Loucy (cell line): ENCODE measurements around the gene SEL1L3.
A peak's percentile ranks its signal among the peaks of the same experiment; 100 is the strongest.

Source experiments
- H2AFZ ChIP-seq: fragments of 200-600 bp; sonication (generic); 2 replicates; pipeline ENCODE4 v1.6.0; 2016; ENCODE audit warnings: antibody characterized with exemption, mild to moderate bottlenecking, low read length, moderate library complexity
- H3F3A ChIP-seq: fragments of 200-600 bp; 2 replicates; pipeline ENCODE4 v1.6.0; 2016; ENCODE audit warnings: antibody characterized with exemption, low read depth, mild to moderate bottlenecking
- H3K27me3 ChIP-seq: fragments of 200-600 bp; sonication (generic); 2 replicates; pipeline ENCODE4 v1.6.1; 2014; ENCODE audit warnings: low read length, mild to moderate bottlenecking; ENCODE audit not compliant: insufficient read depth, poor library complexity, severe bottlenecking
- H3K36me3 ChIP-seq: fragments of 200-600 bp; sonication (generic); 2 replicates; pipeline ENCODE4 v1.6.1; 2016; ENCODE audit warnings: low read length; ENCODE audit not compliant: insufficient read depth
- H3K4me1 ChIP-seq: fragments of 200-600 bp; sonication (generic); 2 replicates; pipeline ENCODE4 v1.5.1; 2014; ENCODE audit warnings: low read length, mild to moderate bottlenecking; ENCODE audit not compliant: insufficient read depth, poor library complexity, severe bottlenecking
- H3K4me2 ChIP-seq: fragments of 200-600 bp; sonication (generic); 2 replicates; pipeline ENCODE4 v1.6.0; 2014; ENCODE audit warnings: antibody characterized with exemption, low read length, low read depth, mild to moderate bottlenecking; ENCODE audit not compliant: poor library complexity, severe bottlenecking
- H3K4me3 ChIP-seq: fragments of 200-600 bp; sonication (generic); 2 replicates; pipeline ENCODE4 v1.5.1; 2014; ENCODE audit warnings: low read length, mild to moderate bottlenecking, mixed read lengths; ENCODE audit not compliant: poor library complexity, severe bottlenecking
- H3K79me2 ChIP-seq: fragments of 200-600 bp; sonication (generic); 2 replicates; pipeline ENCODE4 v1.6.1; 2014; ENCODE audit warnings: low read length; ENCODE audit not compliant: insufficient read depth
- H3K9ac ChIP-seq: fragments of 200-600 bp; sonication (generic); 2 replicates; pipeline ENCODE4 v1.6.0; 2014; ENCODE audit warnings: mild to moderate bottlenecking, low read depth, low read length, moderate library complexity; ENCODE audit not compliant: poor library complexity, severe bottlenecking
- H3K9me2 ChIP-seq: fragments of 200-600 bp; sonication (generic); replicated peaks from 2 replicates; pipeline ENCODE4 v1.6.1; 2016; ENCODE audit warnings: low read depth, low read length, mixed read lengths
- H3K9me3 ChIP-seq: fragments of 200-600 bp; sonication (generic); 2 replicates; pipeline ENCODE4 v1.6.1; 2014; ENCODE audit warnings: mild to moderate bottlenecking, antibody characterized with exemption, low read length, low read depth; ENCODE audit not compliant: insufficient read depth
- H4K20me1 ChIP-seq: fragments of 200-600 bp; sonication (generic); 2 replicates; pipeline ENCODE4 v1.6.0; 2014; ENCODE audit warnings: antibody characterized with exemption, low read length, mild to moderate bottlenecking; ENCODE audit not compliant: insufficient read depth, poor library complexity, severe bottlenecking
- CTCF ChIP-seq: fragments of 200-600 bp; sonication (generic); conservative IDR thresholded peaks from 2 replicates; pipeline ENCODE4 v1.5.1; 2014; ENCODE audit warnings: mild to moderate bottlenecking, antibody characterized with exemption, low read length
- EZH2phosphoT487 ChIP-seq: fragments of 200-600 bp; IDR thresholded peaks from 2 replicates; pipeline ENCODE4 v1.6.1; 2018; ENCODE audit warnings: antibody characterized with exemption, mild to moderate bottlenecking, moderate library complexity, borderline replicate concordance

SEL1L3 gene

DNA sequence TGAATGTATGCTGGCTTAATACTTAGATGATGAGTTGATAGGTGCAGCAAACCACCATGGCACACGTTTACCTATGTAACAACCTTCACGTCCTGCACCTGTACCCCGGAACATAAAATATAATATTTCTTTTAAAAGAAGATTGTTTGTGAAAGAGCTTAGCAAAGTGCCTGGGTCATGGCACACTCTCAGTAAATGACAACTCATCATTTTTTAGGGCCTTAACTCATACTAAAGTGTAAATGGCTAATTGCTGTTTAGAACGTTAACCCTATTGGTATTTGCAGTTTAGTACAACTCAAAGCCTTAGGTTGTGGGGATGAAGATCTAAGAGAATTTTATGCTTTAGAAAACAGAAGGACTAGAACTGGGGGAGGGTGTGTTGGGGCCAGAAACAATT is 67.7 kb downstream of the SEL1L3 start:
- TF ChIP-seq EZH2phosphoT487 (no peak), CTCF (no peak)
- H3K4me1 ChIP-seq, result no peaks in the 10 kb centered on the region
- no peaks in the 10 kb centered on the region for H3K36me3 ChIP-seq

GRCh38 chr4:25792876-25793275 is 69.9 kb downstream of the SEL1L3 start:
- H3K9me2 ChIP-seq, result no peaks in the 10 kb centered on the region
- H3K79me2 ChIP-seq, result no peaks in the 10 kb centered on the region
- no peak overlapping the region for H3K4me2 ChIP-seq
- H2AFZ ChIP-seq, result no peak overlapping the region
- H3F3A ChIP-seq, result no peaks in the 10 kb centered on the region
- no peaks in the 10 kb centered on the region for H3K36me3 ChIP-seq
- H3K9ac ChIP-seq, result no peak overlapping the region
- H3K27me3 ChIP-seq, result no peaks in the 10 kb centered on the region
- no peaks in the 10 kb centered on the region for H3K9me3 ChIP-seq
- H3K4me1 ChIP-seq, result no peaks in the 10 kb centered on the region
- no peak for TF ChIP-seq CTCF
- no peak for TF ChIP-seq EZH2phosphoT487
- H4K20me1 ChIP-seq, result no peaks in the 10 kb centered on the region
- H3K4me3 ChIP-seq, result no peak overlapping the region

More for the DNA sequence above, 67.7 kb downstream of the SEL1L3 start:
- no peaks in the 10 kb centered on the region for H3K9me3 ChIP-seq
- H4K20me1 ChIP-seq, result no peaks in the 10 kb centered on the region
- H3F3A ChIP-seq, result no peaks in the 10 kb centered on the region
- no peaks in the 10 kb centered on the region for H3K27me3 ChIP-seq
- no peak overlapping the region for H3K4me2 ChIP-seq
- H3K9me2 ChIP-seq, result no peaks in the 10 kb centered on the region
- no peak overlapping the region for H2AFZ ChIP-seq
- no peak overlapping the region for H3K9ac ChIP-seq
- no peak overlapping the region for H3K4me3 ChIP-seq
- H3K79me2 ChIP-seq, result no peaks in the 10 kb centered on the region

- peak; percentile 49 for TF ChIP-seq CTCF
- no peak for TF ChIP-seq EZH2phosphoT487
- Histone ChIP-seq H3F3A (no peaks in the 10 kb centered on the region), H3K9me3 (no peaks in the 10 kb centered on the region), H3K4me3 (no peak overlapping the region), H3K36me3 (no peaks in the 10 kb centered on the region), H4K20me1 (no peaks in the 10 kb centered on the region), H3K79me2 (no peaks in the 10 kb centered on the region), H3K27me3 (no peaks in the 10 kb centered on the region), H2AFZ (no peak overlapping the region), H3K4me1 (no peaks in the 10 kb centered on the region), H3K9ac (no peak overlapping the region), H3K9me2 (no peaks in the 10 kb centered on the region), H3K4me2 (no peak overlapping the region)
These were observed 70.5 kb downstream of the SEL1L3 start for GRCh38 chr4:25792200-25792791.
